IMR-90 (cell line): Measurements from ENCODE around the gene TIFAB. TPM values are rescaled to one million over a fixed set of nuclear protein-coding genes. Genes with fewer than 3 reads are reported as not detected.

ENCODE experiments used
- ATAC-seq: fragments of 200-7000 bp; cut with Tn5 transposase; 2 replicates; pipeline ENCODE4 v1.9.1; 2020; ENCODE audit warnings: low read depth, mild to moderate bottlenecking, moderate library complexity
- BruUV-seq: library from RNA; stranded (reverse); fragments of 400-500 nt; replicated peaks from 2 replicates; lab custom pipeline; 2021; lab: Mats Ljungman, UMichigan
- CTCF ChIA-PET: fragments of 300-600 bp; formaldehyde crosslinking; extraction: SDS; loops from one replicate; lab custom pipeline; 2021; ENCODE audit warnings: antibody characterized with exemption; lab: Yijun Ruan, JAX
- POLR2A ChIA-PET: fragments of 300-600 bp; sonication (Branson Sonifier 250); formaldehyde crosslinking; loops from one replicate; lab custom pipeline; 2022; ENCODE audit warnings: antibody characterized with exemption; ENCODE audit not compliant: unreplicated experiment; lab: Charles Lee
- DNase-seq: peaks from one replicate; pipeline ENCODE4 v3.0.0; 2013
- H2AFZ ChIP-seq: replicated peaks from 2 replicates; pipeline ENCODE3; 2013; ENCODE audit warnings: low read length, mild to moderate bottlenecking; ENCODE audit not compliant: poor library complexity
- H2AK5ac ChIP-seq: 2 replicates; pipeline ENCODE4 v1.6.1; 2013; ENCODE audit warnings: low read depth, low read length, inconsistent platforms
- H2AK9ac ChIP-seq: replicated peaks from 2 replicates; pipeline ENCODE3; 2013; ENCODE audit warnings: mild to moderate bottlenecking, low read depth, low read length, moderate library complexity; ENCODE audit not compliant: poor library complexity
- H2BK120ac ChIP-seq: 2 replicates; pipeline ENCODE4 v1.6.1; 2013; ENCODE audit warnings: low read depth, low read length, inconsistent platforms
- H2BK15ac ChIP-seq: 3 replicates; pipeline ENCODE4 v1.6.1; 2013; ENCODE audit warnings: low read depth, low read length, inconsistent platforms
- H2BK20ac ChIP-seq: 2 replicates; pipeline ENCODE4 v1.6.1; 2013; ENCODE audit warnings: low read depth, mild to moderate bottlenecking, inconsistent platforms, low read length, moderate library complexity
- H2BK5ac ChIP-seq: 2 replicates; pipeline ENCODE4 v1.6.1; 2013; ENCODE audit warnings: mild to moderate bottlenecking, low read depth, low read length, inconsistent platforms; ENCODE audit not compliant: poor library complexity, severe bottlenecking
- H3K14ac ChIP-seq: replicated peaks from 2 replicates; pipeline ENCODE4 v1.6.1; 2013; ENCODE audit warnings: low read depth, low read length, inconsistent platforms
- H3K18ac ChIP-seq: 2 replicates; pipeline ENCODE4 v1.6.1; 2013; ENCODE audit warnings: low read depth, low read length, control low read depth
- H3K23ac ChIP-seq: 2 replicates; pipeline ENCODE4 v1.6.1; 2013; ENCODE audit warnings: low read depth, low read length, inconsistent platforms
- H3K27ac ChIP-seq: 2 replicates; pipeline ENCODE4 v1.5.1; 2013; ENCODE audit warnings: mild to moderate bottlenecking, control low read depth, low read length; ENCODE audit not compliant: insufficient read depth
- H3K27me3 ChIP-seq: 2 replicates; pipeline ENCODE4 v1.6.1; 2013; ENCODE audit warnings: low read length; ENCODE audit not compliant: control insufficient read depth, insufficient read depth
- H3K36me3 ChIP-seq: 2 replicates; pipeline ENCODE4 v1.6.1; 2013; ENCODE audit warnings: low read length, mixed read lengths; ENCODE audit not compliant: control insufficient read depth, insufficient read depth
- H3K4ac ChIP-seq: 2 replicates; pipeline ENCODE4 v1.6.1; 2013; ENCODE audit warnings: low read depth, low read length, inconsistent platforms
- H3K4me1 ChIP-seq: 2 replicates; pipeline ENCODE4 v1.6.1; 2013; ENCODE audit warnings: low read length, mixed read lengths; ENCODE audit not compliant: control insufficient read depth, insufficient read depth
- H3K4me2 ChIP-seq: 2 replicates; pipeline ENCODE4 v1.6.1; 2013; ENCODE audit warnings: low read depth, mild to moderate bottlenecking, control low read depth, low read length, moderate library complexity
- H3K4me3 ChIP-seq: 2 replicates; pipeline ENCODE4 v1.5.1; 2013; ENCODE audit warnings: low read depth, mild to moderate bottlenecking, control low read depth, low read length, moderate library complexity; ENCODE audit not compliant: insufficient read depth
- H3K56ac ChIP-seq: 2 replicates; pipeline ENCODE4 v1.6.1; 2013; ENCODE audit warnings: low read length, inconsistent platforms; ENCODE audit not compliant: insufficient read depth; ENCODE audit errors: extremely low read depth
- H3K79me1 ChIP-seq, 2 experiments: 2 replicates each; pipeline ENCODE4 v1.6.1; 2013; ENCODE audit warnings: low read length in 2 of 2, inconsistent platforms in 1 of 2, low read depth in 1 of 2
- H3K9ac ChIP-seq: 2 replicates; pipeline ENCODE4 v1.6.1; 2013; ENCODE audit warnings: low read depth, low read length, control low read depth
- H3K9me1 ChIP-seq: 2 replicates; pipeline ENCODE4 v1.6.1; 2013; ENCODE audit warnings: low read length, inconsistent platforms; ENCODE audit not compliant: insufficient read depth
- H3K9me3 ChIP-seq: 2 replicates; pipeline ENCODE4 v1.6.1; 2013; ENCODE audit warnings: low read length; ENCODE audit not compliant: control insufficient read depth, insufficient read depth
- H4K20me1 ChIP-seq: 2 replicates; pipeline ENCODE4 v1.6.1; 2013; ENCODE audit warnings: low read length, inconsistent platforms; ENCODE audit not compliant: insufficient read depth
- H4K5ac ChIP-seq: 2 replicates; pipeline ENCODE4 v1.6.1; 2013; ENCODE audit warnings: mild to moderate bottlenecking, low read depth, low read length, control low read depth
- H4K8ac ChIP-seq, 2 experiments: 2 replicates each; pipeline ENCODE4 v1.6.1; 2013; ENCODE audit warnings: low read depth in 2 of 2, low read length in 2 of 2, control low read depth in 1 of 2, inconsistent platforms in 1 of 2
- H4K91ac ChIP-seq: 2 replicates; pipeline ENCODE4 v1.6.1; 2013; ENCODE audit warnings: low read depth, low read length, inconsistent platforms; ENCODE audit not compliant: insufficient read depth
- BHLHE40 ChIP-seq: fragments of 150-350 bp; IDR thresholded peaks from 2 replicates; pipeline ENCODE4 v1.6.1; 2016; ENCODE audit warnings: mild to moderate bottlenecking, low read depth, low read length
- CEBPB ChIP-seq: IDR thresholded peaks from 2 replicates; pipeline ENCODE4 v1.6.1; 2012; ENCODE audit warnings: low read depth, low read length, improper control_type of control experiment
- CHD1 ChIP-seq: IDR thresholded peaks from 2 replicates; pipeline ENCODE4 v1.6.1; 2012; ENCODE audit warnings: low read depth, low read length, improper control_type of control experiment
- ELK1 ChIP-seq: fragments of 150-350 bp; IDR thresholded peaks from 2 replicates; pipeline ENCODE4 v1.6.1; 2016; ENCODE audit warnings: low read depth, mild to moderate bottlenecking, low read length, moderate library complexity, borderline replicate concordance
- MAFK ChIP-seq: IDR thresholded peaks from 2 replicates; pipeline ENCODE4 v1.6.1; 2012; ENCODE audit warnings: low read depth, low read length, improper control_type of control experiment
- MAZ ChIP-seq: IDR thresholded peaks from 2 replicates; pipeline ENCODE4 v1.6.1; 2012; ENCODE audit warnings: low read depth, mild to moderate bottlenecking, low read length, improper control_type of control experiment, moderate library complexity, borderline replicate concordance
- MXI1 ChIP-seq: IDR thresholded peaks from 2 replicates; pipeline ENCODE4 v1.6.1; 2012; ENCODE audit warnings: low read depth, mild to moderate bottlenecking, low read length, moderate library complexity, borderline replicate concordance
- POLR2A ChIP-seq: IDR thresholded peaks from 2 replicates; pipeline ENCODE4 v1.6.1; 2012; ENCODE audit warnings: mild to moderate bottlenecking, low read depth, low read length
- RAD21 ChIP-seq: IDR thresholded peaks from 2 replicates; pipeline ENCODE4 v1.6.1; 2012; ENCODE audit warnings: low read length, improper control_type of control experiment
- RFX5 ChIP-seq: IDR thresholded peaks from 2 replicates; pipeline ENCODE4 v1.8.0; 2012; ENCODE audit warnings: low read depth, mild to moderate bottlenecking, low read length, moderate library complexity
- SMC3 ChIP-seq: fragments of 150-350 bp; IDR thresholded peaks from 2 replicates; pipeline ENCODE4 v1.6.1; 2016; ENCODE audit warnings: low read depth, mild to moderate bottlenecking, antibody characterized with exemption, low read length, moderate library complexity
- WGBS, 2 experiments: methylation state at CpG; one replicate each; pipeline versions ENCODE4 v1.1.5 to v1.1.7; 2013; ENCODE audit warnings: missing lambda C conversion rate in 2 of 2; ENCODE audit not compliant: insufficient read length in 1 of 2; ENCODE audit errors: extremely low coverage in 2 of 2; 5-methylcytosine and 5-hydroxymethylcytosine counted together
- dilution Hi-C: fragments of 300-500 bp; cut with HindIII; formaldehyde crosslinking; loops from one replicate; pipeline ENCODE4 v1.14.3; 2018; ENCODE audit warnings: low sequenced_read_pairs; ENCODE audit not compliant: unreplicated experiment
- in situ Hi-C: fragments of 300-500 bp; cut with MboI; formaldehyde crosslinking; loops from 3 replicates; pipeline ENCODE4 v1.14.3; 2019; ENCODE audit warnings: low sequenced_read_pairs, inconsistent platforms, mixed read lengths
- intact Hi-C: fragments of 100-400 bp; cut with micrococcal nuclease; formaldehyde crosslinking; loops from 2 replicates; pipeline ENCODE4 v1.10.0; 2022
- polyA plus RNA-seq, 3 experiments: library from polyadenylated mRNA; depleted of rRNA; stranded (reverse); fragments of >200 nt; gene quantifications; 2 replicates each; pipeline ENCODE4 v1.2.3, GENCODE V29; 2012; ENCODE audit warnings: low replicate concordance in 1 of 3
- total RNA-seq: library from RNA; depleted of rRNA; stranded (reverse); fragments of >200 nt; gene quantifications from 2 replicates; pipeline ENCODE4 v1.2.3, GENCODE V29; 2012
- TF ChIP-seq, protein P1 (sequence below): conservative IDR thresholded peaks from 2 replicates; pipeline ENCODE4 v1.5.1; 2012; ENCODE audit warnings: mild to moderate bottlenecking, low read depth, low read length, improper control_type of control experiment
- TF ChIP-seq, protein P2 (sequence below): fragments of 150-350 bp; IDR thresholded peaks from 2 replicates; pipeline ENCODE4 v1.6.1; 2017; ENCODE audit warnings: mild to moderate bottlenecking, antibody characterized with exemption, low read length, low read depth

Gene TIFAB
- total and polyA plus RNA-seq, 2 of the 4 experiments (the other 2 are of a cell fraction), result not detected

- in situ Hi-C loops (no loop called here), dilution Hi-C loops (no loop called here), intact Hi-C loops (no loop called here)
- ATAC-seq (no peak), DNase-seq (no peak)
- H3K9me1 ChIP-seq, result peaks cover 5% of the 10 kb centered on the region; the same call in 1 of the 2 replicates
- 67% methylated on average over 1 of the region's 4 CpGs; no CpG with 5 or more reads in 1 of the 2 experiments for WGBS, 2 experiments
- no peaks in the 10 kb centered on the region; the same call in 1 of the 2 replicates for H4K20me1 ChIP-seq
- BruUV-seq, result no TSS peak
- no peak overlapping the region for H4K91ac ChIP-seq
- no peak overlapping the region for H4K8ac ChIP-seq
- no peaks in the 10 kb centered on the region for H3K36me3 ChIP-seq
- no peak overlapping the region for H3K4me3 ChIP-seq
- no peak overlapping the region for H2AK9ac ChIP-seq
- TF ChIP-seq, protein P1, sequence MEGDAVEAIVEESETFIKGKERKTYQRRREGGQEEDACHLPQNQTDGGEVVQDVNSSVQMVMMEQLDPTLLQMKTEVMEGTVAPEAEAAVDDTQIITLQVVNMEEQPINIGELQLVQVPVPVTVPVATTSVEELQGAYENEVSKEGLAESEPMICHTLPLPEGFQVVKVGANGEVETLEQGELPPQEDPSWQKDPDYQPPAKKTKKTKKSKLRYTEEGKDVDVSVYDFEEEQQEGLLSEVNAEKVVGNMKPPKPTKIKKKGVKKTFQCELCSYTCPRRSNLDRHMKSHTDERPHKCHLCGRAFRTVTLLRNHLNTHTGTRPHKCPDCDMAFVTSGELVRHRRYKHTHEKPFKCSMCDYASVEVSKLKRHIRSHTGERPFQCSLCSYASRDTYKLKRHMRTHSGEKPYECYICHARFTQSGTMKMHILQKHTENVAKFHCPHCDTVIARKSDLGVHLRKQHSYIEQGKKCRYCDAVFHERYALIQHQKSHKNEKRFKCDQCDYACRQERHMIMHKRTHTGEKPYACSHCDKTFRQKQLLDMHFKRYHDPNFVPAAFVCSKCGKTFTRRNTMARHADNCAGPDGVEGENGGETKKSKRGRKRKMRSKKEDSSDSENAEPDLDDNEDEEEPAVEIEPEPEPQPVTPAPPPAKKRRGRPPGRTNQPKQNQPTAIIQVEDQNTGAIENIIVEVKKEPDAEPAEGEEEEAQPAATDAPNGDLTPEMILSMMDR, result no peak
- TF ChIP-seq RAD21, result no peak
- TF ChIP-seq ELK1, result no peak
- TF ChIP-seq SMC3, result no peak
- TF ChIP-seq CEBPB, result no peak
- no peak for TF ChIP-seq MAZ
- no peak for TF ChIP-seq POLR2A
- TF ChIP-seq BHLHE40, result no peak
- no peak for TF ChIP-seq MXI1
- no peak for TF ChIP-seq CHD1
- TF ChIP-seq MAFK, result no peak
- TF ChIP-seq RFX5, result no peak
- TF ChIP-seq, protein P2, sequence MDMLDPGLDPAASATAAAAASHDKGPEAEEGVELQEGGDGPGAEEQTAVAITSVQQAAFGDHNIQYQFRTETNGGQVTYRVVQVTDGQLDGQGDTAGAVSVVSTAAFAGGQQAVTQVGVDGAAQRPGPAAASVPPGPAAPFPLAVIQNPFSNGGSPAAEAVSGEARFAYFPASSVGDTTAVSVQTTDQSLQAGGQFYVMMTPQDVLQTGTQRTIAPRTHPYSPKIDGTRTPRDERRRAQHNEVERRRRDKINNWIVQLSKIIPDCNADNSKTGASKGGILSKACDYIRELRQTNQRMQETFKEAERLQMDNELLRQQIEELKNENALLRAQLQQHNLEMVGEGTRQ, result no peak
- peaks cover 69% of the 10 kb centered on the region for H3K27me3 ChIP-seq
- H3K23ac ChIP-seq, result no peak overlapping the region
- no peak overlapping the region for H2BK20ac ChIP-seq
- no peak overlapping the region for H3K4me2 ChIP-seq
- H3K4me1 ChIP-seq, result no peaks in the 10 kb centered on the region
- POLR2A ChIA-PET, result no interaction called here
- H2AFZ ChIP-seq, result no peak overlapping the region
- H3K14ac ChIP-seq, result no peak overlapping the region
- H2BK5ac ChIP-seq, result no peak overlapping the region
- no peak overlapping the region for H2BK15ac ChIP-seq
- H2BK120ac ChIP-seq, result no peak overlapping the region
- no peak overlapping the region for H3K9ac ChIP-seq
- no peak overlapping the region for H3K27ac ChIP-seq
- H3K56ac ChIP-seq, result no peak overlapping the region
- H3K79me1 ChIP-seq, result no peaks in the 10 kb centered on the region
- H3K9me3 ChIP-seq, result no peaks in the 10 kb centered on the region; the same call in 1 of the 2 replicates
- no peak overlapping the region for H3K18ac ChIP-seq
- H2AK5ac ChIP-seq, result no peak overlapping the region
- no peak overlapping the region for H4K5ac ChIP-seq
- CTCF ChIA-PET, result interaction anchor here (1.9 to 2.1 kb wide), 2 partner anchors 13 to 73 kb away, joined by 4 to 6 read pairs; no protein-coding TSS in a partner anchor
- no peak overlapping the region for H3K4ac ChIP-seq
Observed at GRCh38 chr5:135478938-135479337, 26.8 kb upstream of the TIFAB start.
